Parathyroid adenoma (tissue), 2 donors: ENCODE measurements around the gene NDUFB7.
A peak's percentile ranks its signal among the peaks of the same experiment; 100 is the strongest.

Source experiments
- H2AFZ ChIP-seq: fragments of 300-600 bp; sonication (generic); one replicate; pipeline ENCODE4 v1.7.0; 2017; ENCODE audit warnings: antibody characterized with exemption, mild to moderate bottlenecking
- H3K27ac ChIP-seq: fragments of 300-600 bp; sonication (generic); one replicate; pipeline ENCODE4 v1.7.0; 2017
- H3K27me3 ChIP-seq: fragments of 300-600 bp; sonication (generic); one replicate; pipeline ENCODE4 v1.7.0; 2017; ENCODE audit warnings: low read length; ENCODE audit not compliant: control insufficient read depth, insufficient read depth
- H3K36me3 ChIP-seq: fragments of 300-600 bp; sonication (generic); one replicate; pipeline ENCODE4 v1.7.0; 2017; ENCODE audit warnings: low read length; ENCODE audit not compliant: control insufficient read depth, insufficient read depth
- H3K4me1 ChIP-seq: fragments of 300-600 bp; sonication (generic); one replicate; pipeline ENCODE4 v1.7.0; 2017; ENCODE audit warnings: control low read depth
- H3K4me2 ChIP-seq: fragments of 300-600 bp; sonication (generic); one replicate; pipeline ENCODE4 v1.7.0; 2017; ENCODE audit warnings: low read length
- H3K4me3 ChIP-seq: fragments of 300-600 bp; sonication (generic); one replicate; pipeline ENCODE4 v1.7.0; 2017; ENCODE audit warnings: low read depth, low read length
- H3K79me2 ChIP-seq: fragments of 300-600 bp; sonication (generic); one replicate; pipeline ENCODE4 v1.7.0; 2017; ENCODE audit warnings: control low read depth
- H3K9ac ChIP-seq: fragments of 300-600 bp; sonication (generic); one replicate; pipeline ENCODE4 v1.7.0; 2017; ENCODE audit warnings: mild to moderate bottlenecking
- H3K9me3 ChIP-seq: fragments of 300-600 bp; sonication (generic); one replicate; pipeline ENCODE4 v1.7.0; 2017; ENCODE audit warnings: low read length; ENCODE audit not compliant: control insufficient read depth
- TF ChIP-seq, protein P1 (sequence below): fragments of 300-600 bp; sonication (generic); IDR thresholded peaks from one replicate; pipeline ENCODE4 v1.7.0; 2017; ENCODE audit warnings: antibody characterized with exemption, mild to moderate bottlenecking
- donor health status: primary hyperparathyroidism.

Gene NDUFB7

DNA sequence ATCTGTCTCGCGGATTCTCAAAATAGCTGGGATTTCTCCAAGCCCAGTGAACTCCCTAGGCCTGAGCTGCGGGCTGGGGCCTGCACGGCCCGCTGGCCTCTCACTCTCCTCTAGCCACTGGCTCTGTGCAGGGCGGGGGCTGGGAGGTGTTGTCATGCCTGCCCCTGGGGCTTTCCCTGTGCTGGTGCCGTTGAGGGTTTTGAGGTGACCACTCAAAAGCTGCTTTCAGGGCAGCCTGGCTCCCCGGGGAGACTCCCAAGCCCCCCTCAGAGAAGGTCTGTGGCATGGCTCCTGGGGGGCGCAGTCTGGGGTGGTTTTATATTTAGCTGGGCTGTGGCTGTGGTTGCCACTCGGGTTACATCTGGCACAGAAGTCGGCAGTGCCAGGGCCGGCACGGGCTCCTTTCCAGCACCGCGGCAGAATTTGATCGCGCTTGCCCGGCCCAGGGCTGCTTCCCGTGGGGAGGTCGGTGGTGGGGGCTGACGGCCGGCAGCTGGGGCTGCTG is 10.0 kb downstream of the NDUFB7 start:
- Histone ChIP-seq H3K4me3 (peak overlapping the region; percentile 24), H3K9me3 (no peaks in the 10 kb centered on the region), H3K79me2 (peaks cover 52% of the 10 kb centered on the region), H3K4me2 (peak overlapping the region; percentile 39), H3K9ac (peak overlapping the region; percentile 67), H3K36me3 (no peaks in the 10 kb centered on the region), H3K27ac (peak overlapping the region; percentile 96), H3K27me3 (no peaks in the 10 kb centered on the region), H2AFZ (peak overlapping the region; percentile 81), H3K4me1 (peaks cover 35% of the 10 kb centered on the region)
- TF ChIP-seq, protein P1, sequence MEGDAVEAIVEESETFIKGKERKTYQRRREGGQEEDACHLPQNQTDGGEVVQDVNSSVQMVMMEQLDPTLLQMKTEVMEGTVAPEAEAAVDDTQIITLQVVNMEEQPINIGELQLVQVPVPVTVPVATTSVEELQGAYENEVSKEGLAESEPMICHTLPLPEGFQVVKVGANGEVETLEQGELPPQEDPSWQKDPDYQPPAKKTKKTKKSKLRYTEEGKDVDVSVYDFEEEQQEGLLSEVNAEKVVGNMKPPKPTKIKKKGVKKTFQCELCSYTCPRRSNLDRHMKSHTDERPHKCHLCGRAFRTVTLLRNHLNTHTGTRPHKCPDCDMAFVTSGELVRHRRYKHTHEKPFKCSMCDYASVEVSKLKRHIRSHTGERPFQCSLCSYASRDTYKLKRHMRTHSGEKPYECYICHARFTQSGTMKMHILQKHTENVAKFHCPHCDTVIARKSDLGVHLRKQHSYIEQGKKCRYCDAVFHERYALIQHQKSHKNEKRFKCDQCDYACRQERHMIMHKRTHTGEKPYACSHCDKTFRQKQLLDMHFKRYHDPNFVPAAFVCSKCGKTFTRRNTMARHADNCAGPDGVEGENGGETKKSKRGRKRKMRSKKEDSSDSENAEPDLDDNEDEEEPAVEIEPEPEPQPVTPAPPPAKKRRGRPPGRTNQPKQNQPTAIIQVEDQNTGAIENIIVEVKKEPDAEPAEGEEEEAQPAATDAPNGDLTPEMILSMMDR = no peak

DNA sequence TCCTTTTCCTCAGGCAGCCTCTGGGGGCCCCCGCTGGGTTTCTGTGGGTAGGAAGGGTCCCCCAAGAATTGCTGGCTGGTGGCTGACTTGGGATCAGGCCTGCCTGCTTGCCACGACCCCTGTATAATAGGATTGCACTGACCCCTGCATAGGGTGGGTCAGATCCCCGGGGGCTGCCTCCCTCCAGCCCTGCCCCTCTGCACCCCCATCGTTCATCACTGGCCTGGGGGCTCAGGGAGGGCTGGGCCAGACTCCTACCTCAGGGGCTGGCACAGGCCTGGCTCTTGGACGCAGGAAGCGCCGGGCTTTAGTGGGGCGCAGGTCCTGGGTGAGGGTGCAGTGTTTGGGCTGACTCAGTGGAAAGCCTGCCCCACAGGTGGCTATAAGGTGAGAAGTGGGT is 10.6 kb downstream of the NDUFB7 start:
- Histone ChIP-seq H3K36me3 (no peaks in the 10 kb centered on the region), H3K9me3 (no peaks in the 10 kb centered on the region), H3K4me3 (peak overlapping the region; percentile 24), H3K4me1 (peaks cover 38% of the 10 kb centered on the region), H2AFZ (no peak overlapping the region), H3K79me2 (peaks cover 58% of the 10 kb centered on the region), H3K27me3 (no peaks in the 10 kb centered on the region), H3K4me2 (peak overlapping the region; percentile 39), H3K27ac (peak overlapping the region; percentile 96), H3K9ac (peak overlapping the region; percentile 67)
- TF ChIP-seq, protein P1 = no peak

DNA sequence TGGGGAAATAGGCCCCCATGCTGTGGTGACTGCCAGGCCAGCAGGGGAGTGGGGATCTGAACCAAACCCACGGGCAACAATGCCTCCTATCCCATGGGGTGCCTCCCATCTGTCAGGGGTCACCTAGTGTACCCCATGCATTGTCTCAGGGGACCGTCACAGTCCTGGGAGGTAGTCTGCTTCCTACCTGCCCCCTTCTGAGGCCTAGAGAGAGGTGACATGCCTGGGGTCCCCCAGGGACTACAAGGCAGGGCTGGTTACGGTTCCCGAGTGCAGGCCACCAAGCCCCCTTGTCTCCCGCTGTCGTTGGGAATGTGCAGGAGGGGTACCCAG is 11.1 kb downstream of the NDUFB7 start:
- no peaks in the 10 kb centered on the region for H3K9me3 ChIP-seq
- TF ChIP-seq, protein P1 = no peak
- H3K4me2 ChIP-seq = no peak overlapping the region
- H3K36me3 ChIP-seq = no peaks in the 10 kb centered on the region
- peaks cover 63% of the 10 kb centered on the region for H3K79me2 ChIP-seq
- H3K27me3 ChIP-seq = no peaks in the 10 kb centered on the region
- H3K4me1 ChIP-seq = peaks cover 38% of the 10 kb centered on the region
- H3K27ac ChIP-seq = peak overlapping the region; percentile 96
- no peak overlapping the region for H2AFZ ChIP-seq
- H3K4me3 ChIP-seq = no peak overlapping the region
- H3K9ac ChIP-seq = no peak overlapping the region

DNA sequence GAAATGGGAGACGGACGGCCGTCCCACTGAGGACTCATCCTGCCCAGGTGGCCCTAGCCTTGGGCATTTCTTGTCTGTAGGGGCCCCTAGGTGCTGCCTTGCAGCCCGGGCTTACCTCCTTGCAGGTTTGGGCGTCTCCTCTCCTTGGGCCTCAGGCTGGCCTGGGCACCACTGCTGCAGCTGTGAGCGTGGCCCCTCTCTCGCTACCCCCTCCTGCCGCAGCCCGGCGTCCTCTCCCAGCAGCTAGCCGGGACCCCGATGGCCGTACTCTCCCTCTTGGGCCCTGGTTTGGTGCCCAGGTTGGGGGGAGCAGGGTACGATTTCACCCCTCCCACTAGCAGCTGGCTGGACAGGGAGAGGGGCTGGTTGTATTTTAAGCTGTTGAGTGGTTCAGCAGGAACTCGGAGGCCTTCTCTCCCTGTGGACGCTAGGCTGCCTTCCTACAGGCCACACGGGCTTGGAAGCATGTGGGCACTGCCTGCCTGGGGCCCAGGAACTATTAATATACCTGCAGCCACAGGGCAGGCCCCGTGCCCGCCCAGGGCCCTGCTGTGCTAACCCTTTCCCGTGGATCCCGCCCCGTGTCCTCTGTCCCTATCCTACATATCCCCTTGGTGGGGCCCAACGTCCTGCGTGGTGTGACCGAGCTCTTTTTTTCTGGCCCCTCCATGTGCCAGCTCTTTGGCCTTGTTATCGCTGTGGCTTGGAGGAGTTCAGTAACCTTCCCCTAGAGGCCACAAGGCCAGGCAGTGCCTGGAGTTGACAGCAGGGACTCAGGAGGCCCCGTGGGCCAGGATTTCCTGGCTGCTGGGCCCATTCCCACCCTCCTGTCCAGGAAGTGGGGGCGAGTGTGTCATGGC is 11.7 kb downstream of the NDUFB7 start:
- H3K4me1 ChIP-seq = peaks cover 38% of the 10 kb centered on the region

More for the DNA sequence above, 11.7 kb downstream of the NDUFB7 start:
- peak overlapping the region; percentile 96 for H3K27ac ChIP-seq
- no peaks in the 10 kb centered on the region for H3K27me3 ChIP-seq
- TF ChIP-seq, protein P1 = no peak
- H3K9me3 ChIP-seq = no peaks in the 10 kb centered on the region
- H3K4me2 ChIP-seq = peak overlapping the region; percentile 44
- H3K36me3 ChIP-seq = no peaks in the 10 kb centered on the region
- H2AFZ ChIP-seq = no peak overlapping the region
- no peak overlapping the region for H3K4me3 ChIP-seq
- peaks cover 68% of the 10 kb centered on the region for H3K79me2 ChIP-seq
- no peak overlapping the region for H3K9ac ChIP-seq
